WTC11 (cell line): ENCODE data around the gene TGFBR1. TPM values are rescaled to one million over a fixed set of nuclear protein-coding genes. Genes with fewer than 3 reads are reported as not detected.

Source experiments
- ATAC-seq: fragments of 200-7000 bp; cut with Tn5 transposase; 2 replicates; pipeline ENCODE4 v1.10.0; 2021; ENCODE audit warnings: mild to moderate bottlenecking, moderate library complexity
- CTCF ChIA-PET: fragments of 300-600 bp; sonication (Branson Sonifier 250); formaldehyde crosslinking; loops from one replicate; lab custom pipeline; 2021; ENCODE audit warnings: antibody characterized with exemption; lab: Charles Lee
- POLR2A ChIA-PET: fragments of 350-600 bp; sonication (Branson Sonifier 250); formaldehyde crosslinking; loops from one replicate; lab custom pipeline; 2021; ENCODE audit warnings: antibody characterized with exemption; lab: Charles Lee
- DNase-seq: peaks from one replicate; pipeline ENCODE4 v3.0.0; 2021; ENCODE audit warnings: low spot score
- H3K27ac Mint-ChIP-seq: 2 replicates; pipeline ENCODE4 v1.8.0; 2021; ENCODE audit warnings: mixed read lengths
- H3K27me3 Mint-ChIP-seq: 2 replicates; pipeline ENCODE4 v1.8.0; 2021; ENCODE audit warnings: low read depth, mild to moderate bottlenecking, moderate library complexity, mixed read lengths
- H3K36me3 Mint-ChIP-seq: 2 replicates; pipeline ENCODE4 v1.8.0; 2021; ENCODE audit warnings: mixed read lengths
- H3K4me1 Mint-ChIP-seq: 2 replicates; pipeline ENCODE4 v1.8.0; 2022; ENCODE audit warnings: mixed read lengths
- H3K4me3 Mint-ChIP-seq: 2 replicates; pipeline ENCODE4 v1.8.0; 2021; ENCODE audit warnings: mild to moderate bottlenecking, moderate library complexity, mixed read lengths
- H3K9me3 Mint-ChIP-seq: 2 replicates; pipeline ENCODE4 v1.8.0; 2021; ENCODE audit warnings: mixed read lengths
- ATF1 ChIP-seq: sonication (generic); formaldehyde crosslinking; IDR thresholded peaks from 2 replicates; pipeline ENCODE4 v1.8.1; 2023; ENCODE audit warnings: mild to moderate bottlenecking, moderate library complexity, missing genetic modification reagents
- ELF4 ChIP-seq: sonication (generic); formaldehyde crosslinking; IDR thresholded peaks from 2 replicates; pipeline ENCODE4 v1.8.1; 2022; ENCODE audit warnings: low read depth, mild to moderate bottlenecking, moderate library complexity, missing genetic modification reagents
- EMX1 ChIP-seq: fragments of 250-450 bp; sonication (Bioruptor Pico); IDR thresholded peaks from 2 replicates; pipeline ENCODE4 v1.8.0; 2021; ENCODE audit warnings: mild to moderate bottlenecking
- ESRRA ChIP-seq: sonication (generic); formaldehyde crosslinking; IDR thresholded peaks from 2 replicates; pipeline ENCODE4 v1.8.1; 2022; ENCODE audit warnings: mild to moderate bottlenecking, missing genetic modification reagents, borderline replicate concordance
- FOXK1 ChIP-seq: sonication (generic); formaldehyde crosslinking; IDR thresholded peaks from 2 replicates; pipeline ENCODE4 v1.8.0; 2022; ENCODE audit warnings: mild to moderate bottlenecking, moderate library complexity, missing genetic modification reagents
- GRHL2 ChIP-seq: fragments of 250-450 bp; sonication (Bioruptor Pico); IDR thresholded peaks from 2 replicates; pipeline ENCODE4 v1.8.0; 2022; ENCODE audit warnings: mild to moderate bottlenecking, moderate library complexity; ENCODE audit not compliant: insufficient replicate concordance, severe bottlenecking
- GTF2I ChIP-seq: fragments of 250-450 bp; sonication (Bioruptor Pico); conservative IDR thresholded peaks from 2 replicates; pipeline ENCODE4 v1.4.0; 2021; ENCODE audit warnings: mild to moderate bottlenecking
- IRF2 ChIP-seq: sonication (generic); formaldehyde crosslinking; IDR thresholded peaks from 2 replicates; pipeline ENCODE4 v1.8.0; 2022; ENCODE audit warnings: low read depth, missing genetic modification reagents, borderline replicate concordance
- JUN ChIP-seq: sonication (generic); formaldehyde crosslinking; IDR thresholded peaks from 2 replicates; pipeline ENCODE4 v1.8.0; 2023; ENCODE audit warnings: mild to moderate bottlenecking, missing genetic modification reagents
- MYBL2 ChIP-seq: sonication (generic); formaldehyde crosslinking; IDR thresholded peaks from 2 replicates; pipeline ENCODE4 v1.8.1; 2023; ENCODE audit warnings: mild to moderate bottlenecking, moderate library complexity, missing genetic modification reagents
- NFE2L1 ChIP-seq: sonication (generic); formaldehyde crosslinking; IDR thresholded peaks from 2 replicates; pipeline ENCODE4 v1.8.1; 2023; ENCODE audit warnings: missing genetic modification reagents
- SP1 ChIP-seq: sonication (generic); formaldehyde crosslinking; conservative IDR thresholded peaks from 2 replicates; pipeline ENCODE4 v1.8.1; 2022; ENCODE audit warnings: missing genetic modification reagents
- TEAD1 ChIP-seq: sonication (generic); formaldehyde crosslinking; IDR thresholded peaks from 2 replicates; pipeline ENCODE4 v1.8.0; 2022; ENCODE audit warnings: mild to moderate bottlenecking, missing genetic modification reagents
- ZNF121 ChIP-seq: sonication (generic); formaldehyde crosslinking; IDR thresholded peaks from 2 replicates; pipeline ENCODE4 v1.8.0; 2023; ENCODE audit warnings: missing genetic modification reagents
- total RNA-seq: library from RNA; stranded (reverse); gene quantifications from 3 replicates; pipeline ENCODE4 v1.2.3, GENCODE V29; 2021
- TF ChIP-seq, protein P1 (sequence below): sonication (generic); formaldehyde crosslinking; IDR thresholded peaks from 2 replicates; pipeline ENCODE4 v1.8.1; 2022; ENCODE audit warnings: mild to moderate bottlenecking, moderate library complexity, missing genetic modification reagents
- TF ChIP-seq, protein P2 (sequence below): sonication (generic); formaldehyde crosslinking; IDR thresholded peaks from 2 replicates; pipeline ENCODE4 v1.8.1; 2022; ENCODE audit warnings: mild to moderate bottlenecking, missing genetic modification reagents, moderate library complexity, borderline replicate concordance
- TF ChIP-seq, protein P3 (sequence below): sonication (generic); formaldehyde crosslinking; IDR thresholded peaks from 2 replicates; pipeline ENCODE4 v1.8.0; 2023; ENCODE audit warnings: missing genetic modification reagents, mild to moderate bottlenecking, borderline replicate concordance
- TF ChIP-seq, protein P4 (sequence below): sonication (generic); formaldehyde crosslinking; IDR thresholded peaks from 2 replicates; pipeline ENCODE4 v1.8.0; 2022; ENCODE audit warnings: mild to moderate bottlenecking, missing genetic modification reagents
- TF ChIP-seq, protein P5 (sequence below): sonication (generic); formaldehyde crosslinking; IDR thresholded peaks from 2 replicates; pipeline ENCODE4 v1.8.0; 2023; ENCODE audit warnings: mild to moderate bottlenecking, missing genetic modification reagents
- TF ChIP-seq, protein P6 (sequence below): sonication (generic); formaldehyde crosslinking; IDR thresholded peaks from 2 replicates; pipeline ENCODE4 v1.8.0; 2022; ENCODE audit warnings: mild to moderate bottlenecking, missing genetic modification reagents
- TF ChIP-seq, protein P7 (sequence below): fragments of 250-450 bp; sonication (Bioruptor Pico); IDR thresholded peaks from 2 replicates; pipeline ENCODE4 v1.8.0; 2021; ENCODE audit warnings: mild to moderate bottlenecking
- TF ChIP-seq, protein P8 (sequence below): sonication (generic); formaldehyde crosslinking; IDR thresholded peaks from 2 replicates; pipeline ENCODE4 v1.8.0; 2022; ENCODE audit warnings: mild to moderate bottlenecking, missing genetic modification reagents
- TF ChIP-seq, protein P9 (sequence below): sonication (generic); formaldehyde crosslinking; IDR thresholded peaks from 2 replicates; pipeline ENCODE4 v1.8.1; 2023; ENCODE audit warnings: mild to moderate bottlenecking, missing genetic modification reagents

The TGFBR1 gene
- total RNA-seq, 1 experiment from 2014 or later: 42.4 TPM

DNA sequence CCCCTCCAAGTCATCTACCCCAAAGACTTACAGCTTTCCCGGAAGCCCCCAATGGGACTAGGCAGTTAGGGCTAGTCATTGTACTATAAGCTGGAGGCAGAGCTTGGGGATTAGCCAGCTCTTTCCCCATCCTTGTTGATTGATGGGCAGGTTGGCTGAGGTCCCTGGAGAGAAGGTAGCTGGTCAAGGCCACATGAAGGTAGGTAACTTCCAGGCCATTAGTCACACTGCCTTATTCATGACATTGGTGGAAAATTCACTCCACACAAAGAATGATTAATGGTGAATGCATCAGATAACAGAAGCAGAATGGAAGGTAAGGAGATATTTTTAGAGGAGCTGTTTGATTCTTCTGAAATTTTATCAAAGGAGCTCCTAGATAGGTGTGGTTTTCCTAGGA, 49.5 kb upstream of the TGFBR1 start (continued):
- TF ChIP-seq JUN (no peak), ELF4 (CRISPR knock-in tag) (no peak), MYBL2 (CRISPR knock-in tag) (no peak), GTF2I (CRISPR knock-in tag) (no peak), ZNF121 (no peak), IRF2 (CRISPR knock-in tag) (no peak)
- TF ChIP-seq, protein P1, sequence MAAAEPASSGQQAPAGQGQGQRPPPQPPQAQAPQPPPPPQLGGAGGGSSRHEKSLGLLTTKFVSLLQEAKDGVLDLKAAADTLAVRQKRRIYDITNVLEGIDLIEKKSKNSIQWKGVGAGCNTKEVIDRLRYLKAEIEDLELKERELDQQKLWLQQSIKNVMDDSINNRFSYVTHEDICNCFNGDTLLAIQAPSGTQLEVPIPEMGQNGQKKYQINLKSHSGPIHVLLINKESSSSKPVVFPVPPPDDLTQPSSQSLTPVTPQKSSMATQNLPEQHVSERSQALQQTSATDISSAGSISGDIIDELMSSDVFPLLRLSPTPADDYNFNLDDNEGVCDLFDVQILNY (CRISPR knock-in tag): no peak

DNA sequence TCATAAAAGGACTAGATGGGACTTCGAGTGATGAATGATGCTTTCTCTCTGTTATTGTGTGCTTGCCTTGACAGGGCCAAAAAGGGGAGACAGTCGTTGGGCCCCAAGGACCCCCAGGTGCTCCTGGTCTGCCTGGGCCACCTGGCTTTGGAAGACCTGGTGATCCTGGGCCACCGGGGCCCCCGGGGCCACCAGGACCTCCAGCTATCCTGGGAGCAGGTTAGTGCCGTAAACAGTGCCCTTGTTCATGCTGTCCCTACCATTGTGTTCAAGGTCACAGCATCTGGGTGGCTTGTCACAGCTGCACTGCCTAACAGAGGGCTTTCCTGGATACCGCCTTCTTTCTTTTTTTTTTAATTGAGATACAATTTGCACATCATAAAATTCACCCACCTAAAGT, 48.7 kb upstream of the TGFBR1 start:
- no peaks in the 10 kb centered on the region for H3K4me1 Mint-ChIP-seq
- CTCF ChIA-PET: no interaction called here
- H3K27ac Mint-ChIP-seq: no peak overlapping the region
- H3K36me3 Mint-ChIP-seq: no peaks in the 10 kb centered on the region
- H3K9me3 Mint-ChIP-seq: 0 out of 2 replicates have a peak, but pooled peaks cover 4% of the 10 kb centered on the region
- DNase-seq (no peak), ATAC-seq (no peak)
- POLR2A ChIA-PET: interaction anchor here (0.7 kb wide), 1 partner anchor 137 kb away, joined by 3 read pairs; no protein-coding TSS in a partner anchor
- H3K4me3 Mint-ChIP-seq: no peak overlapping the region
- H3K27me3 Mint-ChIP-seq: peaks cover 3% of the 10 kb centered on the region
- TF ChIP-seq, protein P2, sequence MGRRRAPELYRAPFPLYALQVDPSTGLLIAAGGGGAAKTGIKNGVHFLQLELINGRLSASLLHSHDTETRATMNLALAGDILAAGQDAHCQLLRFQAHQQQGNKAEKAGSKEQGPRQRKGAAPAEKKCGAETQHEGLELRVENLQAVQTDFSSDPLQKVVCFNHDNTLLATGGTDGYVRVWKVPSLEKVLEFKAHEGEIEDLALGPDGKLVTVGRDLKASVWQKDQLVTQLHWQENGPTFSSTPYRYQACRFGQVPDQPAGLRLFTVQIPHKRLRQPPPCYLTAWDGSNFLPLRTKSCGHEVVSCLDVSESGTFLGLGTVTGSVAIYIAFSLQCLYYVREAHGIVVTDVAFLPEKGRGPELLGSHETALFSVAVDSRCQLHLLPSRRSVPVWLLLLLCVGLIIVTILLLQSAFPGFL (CRISPR knock-in tag): no peak
- TF ChIP-seq, protein P3, sequence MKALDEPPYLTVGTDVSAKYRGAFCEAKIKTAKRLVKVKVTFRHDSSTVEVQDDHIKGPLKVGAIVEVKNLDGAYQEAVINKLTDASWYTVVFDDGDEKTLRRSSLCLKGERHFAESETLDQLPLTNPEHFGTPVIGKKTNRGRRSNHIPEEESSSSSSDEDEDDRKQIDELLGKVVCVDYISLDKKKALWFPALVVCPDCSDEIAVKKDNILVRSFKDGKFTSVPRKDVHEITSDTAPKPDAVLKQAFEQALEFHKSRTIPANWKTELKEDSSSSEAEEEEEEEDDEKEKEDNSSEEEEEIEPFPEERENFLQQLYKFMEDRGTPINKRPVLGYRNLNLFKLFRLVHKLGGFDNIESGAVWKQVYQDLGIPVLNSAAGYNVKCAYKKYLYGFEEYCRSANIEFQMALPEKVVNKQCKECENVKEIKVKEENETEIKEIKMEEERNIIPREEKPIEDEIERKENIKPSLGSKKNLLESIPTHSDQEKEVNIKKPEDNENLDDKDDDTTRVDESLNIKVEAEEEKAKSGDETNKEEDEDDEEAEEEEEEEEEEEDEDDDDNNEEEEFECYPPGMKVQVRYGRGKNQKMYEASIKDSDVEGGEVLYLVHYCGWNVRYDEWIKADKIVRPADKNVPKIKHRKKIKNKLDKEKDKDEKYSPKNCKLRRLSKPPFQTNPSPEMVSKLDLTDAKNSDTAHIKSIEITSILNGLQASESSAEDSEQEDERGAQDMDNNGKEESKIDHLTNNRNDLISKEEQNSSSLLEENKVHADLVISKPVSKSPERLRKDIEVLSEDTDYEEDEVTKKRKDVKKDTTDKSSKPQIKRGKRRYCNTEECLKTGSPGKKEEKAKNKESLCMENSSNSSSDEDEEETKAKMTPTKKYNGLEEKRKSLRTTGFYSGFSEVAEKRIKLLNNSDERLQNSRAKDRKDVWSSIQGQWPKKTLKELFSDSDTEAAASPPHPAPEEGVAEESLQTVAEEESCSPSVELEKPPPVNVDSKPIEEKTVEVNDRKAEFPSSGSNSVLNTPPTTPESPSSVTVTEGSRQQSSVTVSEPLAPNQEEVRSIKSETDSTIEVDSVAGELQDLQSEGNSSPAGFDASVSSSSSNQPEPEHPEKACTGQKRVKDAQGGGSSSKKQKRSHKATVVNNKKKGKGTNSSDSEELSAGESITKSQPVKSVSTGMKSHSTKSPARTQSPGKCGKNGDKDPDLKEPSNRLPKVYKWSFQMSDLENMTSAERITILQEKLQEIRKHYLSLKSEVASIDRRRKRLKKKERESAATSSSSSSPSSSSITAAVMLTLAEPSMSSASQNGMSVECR (CRISPR knock-in tag): no peak
- TF ChIP-seq MYBL2 (CRISPR knock-in tag) (no peak), ESRRA (CRISPR knock-in tag) (no peak), EMX1 (CRISPR knock-in tag) (no peak), NFE2L1 (CRISPR knock-in tag) (no peak), TEAD1 (CRISPR knock-in tag) (no peak), ATF1 (CRISPR knock-in tag) (no peak), SP1 (CRISPR knock-in tag) (no peak), GRHL2 (no peak), FOXK1 (CRISPR knock-in tag) (no peak)
- TF ChIP-seq, protein P4, sequence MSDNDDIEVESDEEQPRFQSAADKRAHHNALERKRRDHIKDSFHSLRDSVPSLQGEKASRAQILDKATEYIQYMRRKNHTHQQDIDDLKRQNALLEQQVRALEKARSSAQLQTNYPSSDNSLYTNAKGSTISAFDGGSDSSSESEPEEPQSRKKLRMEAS (CRISPR knock-in tag): no peak
- TF ChIP-seq, protein P5, sequence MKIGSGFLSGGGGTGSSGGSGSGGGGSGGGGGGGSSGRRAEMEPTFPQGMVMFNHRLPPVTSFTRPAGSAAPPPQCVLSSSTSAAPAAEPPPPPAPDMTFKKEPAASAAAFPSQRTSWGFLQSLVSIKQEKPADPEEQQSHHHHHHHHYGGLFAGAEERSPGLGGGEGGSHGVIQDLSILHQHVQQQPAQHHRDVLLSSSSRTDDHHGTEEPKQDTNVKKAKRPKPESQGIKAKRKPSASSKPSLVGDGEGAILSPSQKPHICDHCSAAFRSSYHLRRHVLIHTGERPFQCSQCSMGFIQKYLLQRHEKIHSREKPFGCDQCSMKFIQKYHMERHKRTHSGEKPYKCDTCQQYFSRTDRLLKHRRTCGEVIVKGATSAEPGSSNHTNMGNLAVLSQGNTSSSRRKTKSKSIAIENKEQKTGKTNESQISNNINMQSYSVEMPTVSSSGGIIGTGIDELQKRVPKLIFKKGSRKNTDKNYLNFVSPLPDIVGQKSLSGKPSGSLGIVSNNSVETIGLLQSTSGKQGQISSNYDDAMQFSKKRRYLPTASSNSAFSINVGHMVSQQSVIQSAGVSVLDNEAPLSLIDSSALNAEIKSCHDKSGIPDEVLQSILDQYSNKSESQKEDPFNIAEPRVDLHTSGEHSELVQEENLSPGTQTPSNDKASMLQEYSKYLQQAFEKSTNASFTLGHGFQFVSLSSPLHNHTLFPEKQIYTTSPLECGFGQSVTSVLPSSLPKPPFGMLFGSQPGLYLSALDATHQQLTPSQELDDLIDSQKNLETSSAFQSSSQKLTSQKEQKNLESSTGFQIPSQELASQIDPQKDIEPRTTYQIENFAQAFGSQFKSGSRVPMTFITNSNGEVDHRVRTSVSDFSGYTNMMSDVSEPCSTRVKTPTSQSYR (CRISPR knock-in tag): no peak
- TF ChIP-seq, protein P6, sequence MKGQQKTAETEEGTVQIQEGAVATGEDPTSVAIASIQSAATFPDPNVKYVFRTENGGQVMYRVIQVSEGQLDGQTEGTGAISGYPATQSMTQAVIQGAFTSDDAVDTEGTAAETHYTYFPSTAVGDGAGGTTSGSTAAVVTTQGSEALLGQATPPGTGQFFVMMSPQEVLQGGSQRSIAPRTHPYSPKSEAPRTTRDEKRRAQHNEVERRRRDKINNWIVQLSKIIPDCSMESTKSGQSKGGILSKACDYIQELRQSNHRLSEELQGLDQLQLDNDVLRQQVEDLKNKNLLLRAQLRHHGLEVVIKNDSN (CRISPR knock-in tag): no peak
- TF ChIP-seq, protein P7, sequence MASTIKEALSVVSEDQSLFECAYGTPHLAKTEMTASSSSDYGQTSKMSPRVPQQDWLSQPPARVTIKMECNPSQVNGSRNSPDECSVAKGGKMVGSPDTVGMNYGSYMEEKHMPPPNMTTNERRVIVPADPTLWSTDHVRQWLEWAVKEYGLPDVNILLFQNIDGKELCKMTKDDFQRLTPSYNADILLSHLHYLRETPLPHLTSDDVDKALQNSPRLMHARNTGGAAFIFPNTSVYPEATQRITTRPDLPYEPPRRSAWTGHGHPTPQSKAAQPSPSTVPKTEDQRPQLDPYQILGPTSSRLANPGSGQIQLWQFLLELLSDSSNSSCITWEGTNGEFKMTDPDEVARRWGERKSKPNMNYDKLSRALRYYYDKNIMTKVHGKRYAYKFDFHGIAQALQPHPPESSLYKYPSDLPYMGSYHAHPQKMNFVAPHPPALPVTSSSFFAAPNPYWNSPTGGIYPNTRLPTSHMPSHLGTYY (CRISPR knock-in tag): no peak
- TF ChIP-seq, protein P8, sequence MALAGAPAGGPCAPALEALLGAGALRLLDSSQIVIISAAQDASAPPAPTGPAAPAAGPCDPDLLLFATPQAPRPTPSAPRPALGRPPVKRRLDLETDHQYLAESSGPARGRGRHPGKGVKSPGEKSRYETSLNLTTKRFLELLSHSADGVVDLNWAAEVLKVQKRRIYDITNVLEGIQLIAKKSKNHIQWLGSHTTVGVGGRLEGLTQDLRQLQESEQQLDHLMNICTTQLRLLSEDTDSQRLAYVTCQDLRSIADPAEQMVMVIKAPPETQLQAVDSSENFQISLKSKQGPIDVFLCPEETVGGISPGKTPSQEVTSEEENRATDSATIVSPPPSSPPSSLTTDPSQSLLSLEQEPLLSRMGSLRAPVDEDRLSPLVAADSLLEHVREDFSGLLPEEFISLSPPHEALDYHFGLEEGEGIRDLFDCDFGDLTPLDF (CRISPR knock-in tag): no peak
- TF ChIP-seq, protein P9, sequence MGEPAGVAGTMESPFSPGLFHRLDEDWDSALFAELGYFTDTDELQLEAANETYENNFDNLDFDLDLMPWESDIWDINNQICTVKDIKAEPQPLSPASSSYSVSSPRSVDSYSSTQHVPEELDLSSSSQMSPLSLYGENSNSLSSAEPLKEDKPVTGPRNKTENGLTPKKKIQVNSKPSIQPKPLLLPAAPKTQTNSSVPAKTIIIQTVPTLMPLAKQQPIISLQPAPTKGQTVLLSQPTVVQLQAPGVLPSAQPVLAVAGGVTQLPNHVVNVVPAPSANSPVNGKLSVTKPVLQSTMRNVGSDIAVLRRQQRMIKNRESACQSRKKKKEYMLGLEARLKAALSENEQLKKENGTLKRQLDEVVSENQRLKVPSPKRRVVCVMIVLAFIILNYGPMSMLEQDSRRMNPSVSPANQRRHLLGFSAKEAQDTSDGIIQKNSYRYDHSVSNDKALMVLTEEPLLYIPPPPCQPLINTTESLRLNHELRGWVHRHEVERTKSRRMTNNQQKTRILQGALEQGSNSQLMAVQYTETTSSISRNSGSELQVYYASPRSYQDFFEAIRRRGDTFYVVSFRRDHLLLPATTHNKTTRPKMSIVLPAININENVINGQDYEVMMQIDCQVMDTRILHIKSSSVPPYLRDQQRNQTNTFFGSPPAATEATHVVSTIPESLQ (CRISPR knock-in tag): no peak
